CD4-positive, alpha-beta memory T cell (primary cell): ENCODE results near the gene APC2. TPM values are rescaled to one million over a fixed set of nuclear protein-coding genes. Genes with fewer than 3 reads are reported as not detected.

ENCODE experiments used
- polyA plus RNA-seq, 2 donors: library from polyadenylated mRNA; unstranded; fragments of 300-500 nt; fragmentation: Illumina TruSeq; gene quantifications; one replicate each; pipeline ENCODE4 v1.2.3, GENCODE V29; 2021
- total RNA-seq, 2 experiments: library from RNA; stranded (reverse); gene quantifications; one replicate each; pipeline ENCODE4 v1.2.3, GENCODE V29; 2021

Gene APC2
- total and polyA plus RNA-seq, 4 experiments from 2014 or later: not detected

Other genes starting within 250 kb of the APC2 start
- gene STK11, start 244.3 kb upstream of the APC2 start, total RNA-seq: 100 to 1,000 TPM; 112 to 114 TPM
- gene STK11, start 244.3 kb upstream of the APC2 start, polyA plus RNA-seq: 10 to 100 TPM; 11.0 to 43.5 TPM
- gene CBARP, start 212.1 kb upstream of the APC2 start, total RNA-seq: not detected
- not detected for gene CBARP, start 212.1 kb upstream of the APC2 start, polyA plus RNA-seq
- 100 to 1,000 TPM; 105 to 108 TPM for gene ATP5F1D, start 208.4 kb upstream of the APC2 start, total RNA-seq
- gene ATP5F1D, start 208.4 kb upstream of the APC2 start, polyA plus RNA-seq: 100 to 1,000 TPM; 133 to 243 TPM
- gene MIDN, start 201.5 kb upstream of the APC2 start, total RNA-seq: 10 to 100 TPM; 30.3 to 34.0 TPM
- gene MIDN, start 201.5 kb upstream of the APC2 start, polyA plus RNA-seq: 1 to 10 TPM in 1 of 2 donors, under 1 TPM in 1; 0.75 to 6.1 TPM
- 100 to 1,000 TPM; 574 to 638 TPM for gene CIRBP, start 180.8 kb upstream of the APC2 start, total RNA-seq
- 100 to 1,000 TPM; 160 to 257 TPM for gene CIRBP, start 180.8 kb upstream of the APC2 start, polyA plus RNA-seq
- 10 to 100 TPM; 50.5 to 54.2 TPM for gene FAM174C, start 174.6 kb upstream of the APC2 start, total RNA-seq
- 100 to 1,000 TPM in 1 of 2 donors, 10 to 100 TPM in 1; 57.2 to 114 TPM for gene FAM174C, start 174.6 kb upstream of the APC2 start, polyA plus RNA-seq
- not detected for gene EFNA2, start 164.2 kb upstream of the APC2 start, total RNA-seq
- gene EFNA2, start 164.2 kb upstream of the APC2 start, polyA plus RNA-seq: not detected
- 10 to 100 TPM; 68.6 to 73.5 TPM for gene NDUFS7, start 66.2 kb upstream of the APC2 start, total RNA-seq
- gene NDUFS7, start 66.2 kb upstream of the APC2 start, polyA plus RNA-seq: 100 to 1,000 TPM; 180 to 193 TPM
- 10 to 100 TPM; 15.9 to 16.2 TPM for gene GAMT, start 48.6 kb upstream of the APC2 start, total RNA-seq
- gene GAMT, start 48.6 kb upstream of the APC2 start, polyA plus RNA-seq: 10 to 100 TPM; 19.3 to 20.3 TPM
- gene DAZAP1, start 42.5 kb upstream of the APC2 start, total RNA-seq: 100 to 1,000 TPM; 143 to 152 TPM
- 1 to 10 TPM; 2.5 to 9.1 TPM for gene DAZAP1, start 42.5 kb upstream of the APC2 start, polyA plus RNA-seq
- gene RPS15, start 11.7 kb upstream of the APC2 start, total RNA-seq: 1,000 to 10,000 TPM; 1,715 to 1,828 TPM
- 1,000 to 10,000 TPM; 2,575 to 2,757 TPM for gene RPS15, start 11.7 kb upstream of the APC2 start, polyA plus RNA-seq
- gene C19orf25, start 29.1 kb downstream of the APC2 start, total RNA-seq: 10 to 100 TPM; 68.8 to 79.8 TPM
- 10 to 100 TPM; 41.5 to 48.9 TPM for gene C19orf25, start 29.1 kb downstream of the APC2 start, polyA plus RNA-seq
- gene PCSK4, start 40.2 kb downstream of the APC2 start, total RNA-seq: 1 to 10 TPM; 3.1 to 3.7 TPM
- gene PCSK4, start 40.2 kb downstream of the APC2 start, polyA plus RNA-seq: not detected
- 1 to 10 TPM; 2.9 to 3.3 TPM for gene REEP6, start 41.1 kb downstream of the APC2 start, total RNA-seq
- gene REEP6, start 41.1 kb downstream of the APC2 start, polyA plus RNA-seq: 1 to 10 TPM in 1 of 2 donors, under 1 TPM in 1; 1.00 to 2.8 TPM
- gene ADAMTSL5, start 62.9 kb downstream of the APC2 start, total RNA-seq: 1 to 10 TPM; 2.4 to 3.6 TPM
- 1 to 10 TPM; 1.5 to 2.3 TPM for gene ADAMTSL5, start 62.9 kb downstream of the APC2 start, polyA plus RNA-seq
- gene PLK5, start 74.0 kb downstream of the APC2 start, total RNA-seq: not detected
- not detected for gene PLK5, start 74.0 kb downstream of the APC2 start, polyA plus RNA-seq
- gene MEX3D, start 118.2 kb downstream of the APC2 start, total RNA-seq: 1 to 10 TPM; 4.5 to 4.9 TPM
- under 1 TPM in 1 of 2 donors, not detected in 1; 0.16 TPM for gene MEX3D, start 118.2 kb downstream of the APC2 start, polyA plus RNA-seq
- 10 to 100 TPM; 56.9 to 62.8 TPM for gene MBD3, start 142.7 kb downstream of the APC2 start, total RNA-seq
- 10 to 100 TPM in 1 of 2 donors, 1 to 10 TPM in 1; 3.9 to 12.2 TPM for gene MBD3, start 142.7 kb downstream of the APC2 start, polyA plus RNA-seq
- gene UQCR11, start 155.3 kb downstream of the APC2 start, total RNA-seq: 100 to 1,000 TPM; 157 to 158 TPM
- gene UQCR11, start 155.3 kb downstream of the APC2 start, polyA plus RNA-seq: 100 to 1,000 TPM; 623 to 668 TPM
- gene TCF3, start 202.5 kb downstream of the APC2 start, total RNA-seq: 10 to 100 TPM; 72.0 to 75.7 TPM
- gene TCF3, start 202.5 kb downstream of the APC2 start, polyA plus RNA-seq: 10 to 100 TPM in 1 of 2 donors, 1 to 10 TPM in 1; 1.8 to 13.3 TPM